HepG2 (cell line): ENCODE measurements around the gene HEATR5B. TPM values are rescaled to one million over a fixed set of nuclear protein-coding genes. Genes with fewer than 3 reads are reported as not detected.

Experiments used
- ATF1 ChIP-seq: IDR thresholded peaks from 2 replicates; pipeline ENCODE4 v1.6.1; 2016; ENCODE audit warnings: mild to moderate bottlenecking, control low read depth
- DNMT1 ChIP-seq: sonication (generic); formaldehyde crosslinking; IDR thresholded peaks from 2 replicates; pipeline ENCODE4 v1.5.1; 2020; ENCODE audit warnings: mild to moderate bottlenecking, missing genetic modification reagents
- DPF2 ChIP-seq: sonication (generic); formaldehyde crosslinking; IDR thresholded peaks from 2 replicates; pipeline ENCODE4 v1.4.0; 2020; ENCODE audit warnings: mild to moderate bottlenecking, low read depth, missing genetic modification reagents, borderline replicate concordance
- NR2F1 ChIP-seq, 2 experiments: fragments of 450-650 bp in 1 of 2; formaldehyde crosslinking in 1 of 2; IDR thresholded peaks; 2 replicates each; pipeline versions ENCODE4 v1.5.0 to v1.6.1; 2016 to 2020; ENCODE audit warnings: mild to moderate bottlenecking in 1 of 2, missing compliant biosample characterization in 1 of 2, missing genetic modification reagents in 1 of 2, moderate library complexity in 1 of 2
- ZBTB7B ChIP-seq: sonication (generic); formaldehyde crosslinking; IDR thresholded peaks from 2 replicates; pipeline ENCODE4 v1.4.0; 2020; ENCODE audit warnings: missing genetic modification reagents
- ZNF136 ChIP-seq: sonication (generic); formaldehyde crosslinking; IDR thresholded peaks from 2 replicates; pipeline ENCODE4 v1.8.1; 2022; ENCODE audit warnings: low read depth, mild to moderate bottlenecking, moderate library complexity, missing genetic modification reagents
- ZNF17 ChIP-seq: sonication (generic); formaldehyde crosslinking; IDR thresholded peaks from 2 replicates; pipeline ENCODE4 v1.5.0; 2020; ENCODE audit warnings: mild to moderate bottlenecking, missing genetic modification reagents
- ZNF34 ChIP-seq: sonication (generic); formaldehyde crosslinking; IDR thresholded peaks from 2 replicates; pipeline ENCODE4 v1.4.0; 2020; ENCODE audit warnings: mild to moderate bottlenecking, missing genetic modification reagents, borderline replicate concordance
- polyA plus RNA-seq, 8 experiments: library from polyadenylated mRNA; depleted of rRNA in 3 of 8; stranded (reverse) in 7 of 8; unstranded in 1 of 8; fragments of >200 nt; fragmentation: Illumina TruSeq in 4 of 8; extraction: Trizol in 4 of 8; gene quantifications; 2 replicates each; pipeline versions ENCODE4 v1.2.1 to v1.2.3, GENCODE V29; 2011 to 2016; ENCODE audit warnings: low read depth in 4 of 8, missing spikeins in 1 of 8, mixed read lengths in 1 of 8; ENCODE audit not compliant: insufficient read depth in 1 of 8
- total RNA-seq, 5 experiments: library from RNA; depleted of rRNA; stranded (reverse); fragments of >200 nt; fragmentation: Illumina TruSeq; extraction: Trizol; gene quantifications; 2 replicates each; pipeline ENCODE4 v1.2.3, GENCODE V29; 2016; ENCODE audit warnings: low read depth in 1 of 5
- TF ChIP-seq, protein P1 (sequence below): sonication (generic); formaldehyde crosslinking; conservative IDR thresholded peaks from 2 replicates; pipeline ENCODE4 v1.8.0; 2022; ENCODE audit warnings: mild to moderate bottlenecking, moderate library complexity, missing genetic modification reagents
- TF ChIP-seq, protein P2 (sequence below): sonication (generic); formaldehyde crosslinking; conservative IDR thresholded peaks from 2 replicates; pipeline ENCODE4 v1.8.1; 2023; ENCODE audit warnings: missing genetic modification reagents
- TF ChIP-seq, protein P3 (sequence below): sonication (generic); formaldehyde crosslinking; IDR thresholded peaks from 2 replicates; pipeline ENCODE4 v1.4.0; 2020; ENCODE audit warnings: mild to moderate bottlenecking, missing genetic modification reagents
- TF ChIP-seq, protein P4 (sequence below): IDR thresholded peaks from 2 replicates; pipeline ENCODE4 v1.6.1; 2016; ENCODE audit warnings: mild to moderate bottlenecking, missing biosample characterization, missing genetic modification reagents
- TF ChIP-seq, protein P5 (sequence below): conservative IDR thresholded peaks from 2 replicates; pipeline ENCODE4 v1.6.1; 2018; ENCODE audit warnings: missing genetic modification reagents
- TF ChIP-seq, protein P6 (sequence below): sonication (generic); formaldehyde crosslinking; conservative IDR thresholded peaks from 2 replicates; pipeline ENCODE4 v1.4.0; 2020; ENCODE audit warnings: mild to moderate bottlenecking, missing genetic modification reagents, moderate library complexity
- TF ChIP-seq, protein P7 (sequence below): sonication (generic); formaldehyde crosslinking; IDR thresholded peaks from 2 replicates; pipeline ENCODE4 v1.8.1; 2023; ENCODE audit warnings: mild to moderate bottlenecking, missing genetic modification reagents, borderline replicate concordance

HEATR5B gene
- total and polyA plus RNA-seq, 2 of the 13 experiments (the other 11 are each of a cell fraction or from before 2014, with no cell fraction given) = 12.7 to 16.3 TPM

DNA sequence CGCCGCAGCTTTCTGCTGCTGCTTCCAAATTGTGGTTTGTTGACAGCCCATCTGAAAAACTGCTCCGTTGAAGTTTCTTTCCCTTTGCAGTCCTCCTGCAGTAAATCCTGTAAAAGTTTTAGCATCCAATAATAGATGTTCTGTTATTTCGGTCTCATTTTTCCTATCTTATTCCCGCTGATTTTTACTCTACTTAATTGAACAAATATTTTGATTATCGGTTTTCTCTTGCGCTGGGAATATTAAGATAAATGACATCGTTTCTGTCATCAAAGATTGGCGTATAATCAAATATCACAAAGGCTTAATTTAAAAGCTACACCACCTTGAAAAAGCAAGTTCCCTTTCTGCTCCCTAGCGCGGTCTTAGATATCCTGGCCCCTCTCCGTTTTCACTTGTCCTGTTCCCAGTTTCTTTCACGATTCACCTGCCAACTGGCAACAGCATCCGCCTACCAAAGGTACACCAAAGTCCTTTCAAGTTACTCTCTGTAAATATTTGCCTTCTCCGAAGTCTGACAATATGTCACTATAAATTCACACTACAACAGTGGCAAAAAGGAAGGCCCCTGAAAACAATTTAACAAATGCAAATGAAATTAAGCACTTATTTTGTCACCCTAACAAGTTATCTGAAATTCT, 116.8 kb downstream of the HEATR5B start (continued):
- TF ChIP-seq DNMT1 (CRISPR knock-in tag) = no peak
- TF ChIP-seq, protein P1, sequence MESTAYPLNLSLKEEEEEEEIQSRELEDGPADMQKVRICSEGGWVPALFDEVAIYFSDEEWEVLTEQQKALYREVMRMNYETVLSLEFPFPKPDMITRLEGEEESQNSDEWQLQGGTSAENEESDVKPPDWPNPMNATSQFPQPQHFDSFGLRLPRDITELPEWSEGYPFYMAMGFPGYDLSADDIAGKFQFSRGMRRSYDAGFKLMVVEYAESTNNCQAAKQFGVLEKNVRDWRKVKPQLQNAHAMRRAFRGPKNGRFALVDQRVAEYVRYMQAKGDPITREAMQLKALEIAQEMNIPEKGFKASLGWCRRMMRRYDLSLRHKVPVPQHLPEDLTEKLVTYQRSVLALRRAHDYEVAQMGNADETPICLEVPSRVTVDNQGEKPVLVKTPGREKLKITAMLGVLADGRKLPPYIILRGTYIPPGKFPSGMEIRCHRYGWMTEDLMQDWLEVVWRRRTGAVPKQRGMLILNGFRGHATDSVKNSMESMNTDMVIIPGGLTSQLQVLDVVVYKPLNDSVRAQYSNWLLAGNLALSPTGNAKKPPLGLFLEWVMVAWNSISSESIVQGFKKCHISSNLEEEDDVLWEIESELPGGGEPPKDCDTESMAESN (CRISPR knock-in tag) = no peak
- TF ChIP-seq, protein P2, sequence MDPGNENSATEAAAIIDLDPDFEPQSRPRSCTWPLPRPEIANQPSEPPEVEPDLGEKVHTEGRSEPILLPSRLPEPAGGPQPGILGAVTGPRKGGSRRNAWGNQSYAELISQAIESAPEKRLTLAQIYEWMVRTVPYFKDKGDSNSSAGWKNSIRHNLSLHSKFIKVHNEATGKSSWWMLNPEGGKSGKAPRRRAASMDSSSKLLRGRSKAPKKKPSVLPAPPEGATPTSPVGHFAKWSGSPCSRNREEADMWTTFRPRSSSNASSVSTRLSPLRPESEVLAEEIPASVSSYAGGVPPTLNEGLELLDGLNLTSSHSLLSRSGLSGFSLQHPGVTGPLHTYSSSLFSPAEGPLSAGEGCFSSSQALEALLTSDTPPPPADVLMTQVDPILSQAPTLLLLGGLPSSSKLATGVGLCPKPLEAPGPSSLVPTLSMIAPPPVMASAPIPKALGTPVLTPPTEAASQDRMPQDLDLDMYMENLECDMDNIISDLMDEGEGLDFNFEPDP (CRISPR knock-in tag) = 0 out of 2 replicates have a peak, but pooled peaks have one; percentile 70
- TF ChIP-seq NR2F1 (CRISPR knock-in tag; IDR thresholded peaks at IDR 0.05) = no peak
- TF ChIP-seq ZNF34 (CRISPR knock-in tag) = 0 out of 2 replicates have a peak, but pooled peaks have one; percentile 79
- TF ChIP-seq ATF1 (CRISPR knock-in tag) = peak; percentile 61; the same call in 1 of the 2 replicates
- TF ChIP-seq, protein P3, sequence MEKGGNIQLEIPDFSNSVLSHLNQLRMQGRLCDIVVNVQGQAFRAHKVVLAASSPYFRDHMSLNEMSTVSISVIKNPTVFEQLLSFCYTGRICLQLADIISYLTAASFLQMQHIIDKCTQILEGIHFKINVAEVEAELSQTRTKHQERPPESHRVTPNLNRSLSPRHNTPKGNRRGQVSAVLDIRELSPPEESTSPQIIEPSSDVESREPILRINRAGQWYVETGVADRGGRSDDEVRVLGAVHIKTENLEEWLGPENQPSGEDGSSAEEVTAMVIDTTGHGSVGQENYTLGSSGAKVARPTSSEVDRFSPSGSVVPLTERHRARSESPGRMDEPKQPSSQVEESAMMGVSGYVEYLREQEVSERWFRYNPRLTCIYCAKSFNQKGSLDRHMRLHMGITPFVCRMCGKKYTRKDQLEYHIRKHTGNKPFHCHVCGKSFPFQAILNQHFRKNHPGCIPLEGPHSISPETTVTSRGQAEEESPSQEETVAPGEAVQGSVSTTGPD (CRISPR knock-in tag) = peak; percentile 80; the same call in 1 of the 2 replicates
- TF ChIP-seq ZBTB7B (CRISPR knock-in tag) = no peak
- TF ChIP-seq ZNF17 (CRISPR knock-in tag) = no peak
- TF ChIP-seq, protein P4, sequence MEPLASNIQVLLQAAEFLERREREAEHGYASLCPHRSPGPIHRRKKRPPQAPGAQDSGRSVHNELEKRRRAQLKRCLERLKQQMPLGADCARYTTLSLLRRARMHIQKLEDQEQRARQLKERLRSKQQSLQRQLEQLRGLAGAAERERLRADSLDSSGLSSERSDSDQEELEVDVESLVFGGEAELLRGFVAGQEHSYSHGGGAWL = no peak
- TF ChIP-seq, protein P5, sequence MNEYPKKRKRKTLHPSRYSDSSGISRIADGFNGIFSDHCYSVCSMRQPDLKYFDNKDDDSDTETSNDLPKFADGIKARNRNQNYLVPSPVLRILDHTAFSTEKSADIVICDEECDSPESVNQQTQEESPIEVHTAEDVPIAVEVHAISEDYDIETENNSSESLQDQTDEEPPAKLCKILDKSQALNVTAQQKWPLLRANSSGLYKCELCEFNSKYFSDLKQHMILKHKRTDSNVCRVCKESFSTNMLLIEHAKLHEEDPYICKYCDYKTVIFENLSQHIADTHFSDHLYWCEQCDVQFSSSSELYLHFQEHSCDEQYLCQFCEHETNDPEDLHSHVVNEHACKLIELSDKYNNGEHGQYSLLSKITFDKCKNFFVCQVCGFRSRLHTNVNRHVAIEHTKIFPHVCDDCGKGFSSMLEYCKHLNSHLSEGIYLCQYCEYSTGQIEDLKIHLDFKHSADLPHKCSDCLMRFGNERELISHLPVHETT = no peak
- TF ChIP-seq, protein P6, sequence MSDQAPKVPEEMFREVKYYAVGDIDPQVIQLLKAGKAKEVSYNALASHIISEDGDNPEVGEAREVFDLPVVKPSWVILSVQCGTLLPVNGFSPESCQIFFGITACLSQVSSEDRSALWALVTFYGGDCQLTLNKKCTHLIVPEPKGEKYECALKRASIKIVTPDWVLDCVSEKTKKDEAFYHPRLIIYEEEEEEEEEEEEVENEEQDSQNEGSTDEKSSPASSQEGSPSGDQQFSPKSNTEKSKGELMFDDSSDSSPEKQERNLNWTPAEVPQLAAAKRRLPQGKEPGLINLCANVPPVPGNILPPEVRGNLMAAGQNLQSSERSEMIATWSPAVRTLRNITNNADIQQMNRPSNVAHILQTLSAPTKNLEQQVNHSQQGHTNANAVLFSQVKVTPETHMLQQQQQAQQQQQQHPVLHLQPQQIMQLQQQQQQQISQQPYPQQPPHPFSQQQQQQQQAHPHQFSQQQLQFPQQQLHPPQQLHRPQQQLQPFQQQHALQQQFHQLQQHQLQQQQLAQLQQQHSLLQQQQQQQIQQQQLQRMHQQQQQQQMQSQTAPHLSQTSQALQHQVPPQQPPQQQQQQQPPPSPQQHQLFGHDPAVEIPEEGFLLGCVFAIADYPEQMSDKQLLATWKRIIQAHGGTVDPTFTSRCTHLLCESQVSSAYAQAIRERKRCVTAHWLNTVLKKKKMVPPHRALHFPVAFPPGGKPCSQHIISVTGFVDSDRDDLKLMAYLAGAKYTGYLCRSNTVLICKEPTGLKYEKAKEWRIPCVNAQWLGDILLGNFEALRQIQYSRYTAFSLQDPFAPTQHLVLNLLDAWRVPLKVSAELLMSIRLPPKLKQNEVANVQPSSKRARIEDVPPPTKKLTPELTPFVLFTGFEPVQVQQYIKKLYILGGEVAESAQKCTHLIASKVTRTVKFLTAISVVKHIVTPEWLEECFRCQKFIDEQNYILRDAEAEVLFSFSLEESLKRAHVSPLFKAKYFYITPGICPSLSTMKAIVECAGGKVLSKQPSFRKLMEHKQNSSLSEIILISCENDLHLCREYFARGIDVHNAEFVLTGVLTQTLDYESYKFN (CRISPR knock-in tag) = peak; percentile 88
- TF ChIP-seq ZNF136 (CRISPR knock-in tag) = 0 out of 2 replicates have a peak, but pooled peaks have one; percentile 21
- TF ChIP-seq, protein P7, sequence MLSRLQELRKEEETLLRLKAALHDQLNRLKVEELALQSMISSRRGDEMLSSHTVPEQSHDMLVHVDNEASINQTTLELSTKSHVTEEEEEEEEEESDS (CRISPR knock-in tag) = no peak
- TF ChIP-seq DPF2 (CRISPR knock-in tag) = peak; percentile 57; the same call in 1 of the 2 replicates
